K562 (cell line): Measurements from ENCODE around the gene CCDC88C. TPM values are rescaled to one million over a fixed set of nuclear protein-coding genes. Genes with fewer than 3 reads are reported as not detected.

Experiments used
- ATAC-seq: fragments of 200-7000 bp; cut with Tn5 transposase; 3 replicates; pipeline ENCODE4 v1.9.1; 2020; ENCODE audit warnings: moderate library complexity
- BruUV-seq: library from RNA; stranded (reverse); fragments of 400-500 nt; replicated peaks from 2 replicates; lab custom pipeline; 2021; lab: Mats Ljungman, UMichigan
- CTCF ChIA-PET: fragments of 300-600 bp; formaldehyde crosslinking; extraction: SDS; loops from one replicate; lab custom pipeline; 2021; ENCODE audit warnings: low intra/inter-chr PET ratio; lab: Yijun Ruan, JAX
- POLR2A ChIA-PET: fragments of 300-600, 350-650 bp; sonication (Branson Sonifier 250); formaldehyde crosslinking; extraction: SDS; loops from one replicate; lab custom pipeline; 2021; ENCODE audit warnings: antibody characterized with exemption, inconsistent platforms; lab: Yijun Ruan, JAX
- DNase-seq, 4 experiments: peaks; one replicate each; pipeline versions ENCODE4 v3.0.0 to v3.0.0-alpha.2; 2011 to 2018; ENCODE audit warnings: low spot score in 3 of 4, mixed read lengths in 3 of 4; ENCODE audit errors: extremely low read depth in 1 of 4
- FAIRE-seq: peaks from 2 replicates; lab custom pipeline; 2011; peaks lifted over from hg19 to GRCh38; lab: Jason Lieb, UNC
- H2AFZ ChIP-seq: 2 replicates; pipeline ENCODE4 v1.6.0; 2011; ENCODE audit warnings: low read depth, low read length, control low read depth, inconsistent platforms
- H3K27ac ChIP-seq: fragments of 200-600 bp; 3 replicates; pipeline ENCODE4 v1.8.0; 2011; ENCODE audit warnings: low read depth, mild to moderate bottlenecking, control low read depth, inconsistent platforms, low read length, moderate library complexity, mixed read lengths; ENCODE audit errors: extremely low read depth
- H3K27me3 ChIP-seq, 2 experiments: fragments of 300-600 bp in 1 of 2; 2 replicates in 1 of 2; 3 replicates in 1 of 2; pipeline versions ENCODE4 v1.6.0 to v1.8.0; 2011; ENCODE audit warnings: inconsistent platforms in 2 of 2, low read length in 2 of 2, mild to moderate bottlenecking in 1 of 2, mixed read lengths in 1 of 2, moderate library complexity in 1 of 2; ENCODE audit not compliant: control insufficient read depth in 2 of 2, insufficient read depth in 2 of 2
- H3K36me3 ChIP-seq: fragments of 300-600 bp; 3 replicates; pipeline ENCODE4 v1.8.0; 2011; ENCODE audit warnings: mild to moderate bottlenecking, low read length, inconsistent platforms; ENCODE audit not compliant: control insufficient read depth, insufficient read depth
- H3K4me1 ChIP-seq, 2 experiments: fragments of 200-600 bp in 1 of 2; replicated peaks in 1 of 2; 2 replicates in 1 of 2; 3 replicates in 1 of 2; pipeline versions ENCODE4 v1.5.1 to v1.8.0; 2011; ENCODE audit warnings: inconsistent platforms in 2 of 2, low read length in 2 of 2, mild to moderate bottlenecking in 1 of 2, mixed read lengths in 1 of 2, moderate library complexity in 1 of 2; ENCODE audit not compliant: control insufficient read depth in 2 of 2, insufficient read depth in 2 of 2
- H3K4me2 ChIP-seq: 2 replicates; pipeline ENCODE4 v1.6.1; 2011; ENCODE audit warnings: low read length, control low read depth, inconsistent platforms, mixed read lengths; ENCODE audit not compliant: insufficient read depth
- H3K4me3 ChIP-seq: fragments of 200-600 bp; sonication (generic), shearing (Covaris generic); 2 replicates; pipeline ENCODE4 v1.5.1; 2016; ENCODE audit warnings: control low read depth, inconsistent platforms
- H3K79me2 ChIP-seq: fragments of 200-600 bp; 3 replicates; pipeline ENCODE4 v1.8.0; 2011; ENCODE audit warnings: low read length, inconsistent platforms; ENCODE audit not compliant: control insufficient read depth, insufficient read depth
- H3K9ac ChIP-seq, 2 experiments: 2 replicates each; pipeline versions ENCODE4 v1.6.0 to v1.6.1; 2011; ENCODE audit warnings: low read depth in 2 of 2, low read length in 2 of 2, control low read depth in 1 of 2, inconsistent platforms in 1 of 2, mild to moderate bottlenecking in 1 of 2, mixed read lengths in 1 of 2; ENCODE audit not compliant: insufficient read depth in 1 of 2
- H3K9me1 ChIP-seq: one replicate; pipeline ENCODE4 v1.6.0; 2011; ENCODE audit warnings: inconsistent platforms, mild to moderate bottlenecking, low read length, moderate library complexity; ENCODE audit not compliant: control insufficient read depth, insufficient read depth
- H3K9me3 ChIP-seq: replicated peaks from 2 replicates; pipeline ENCODE4 v1.5.1; 2011; ENCODE audit warnings: low read depth, low read length, inconsistent platforms; ENCODE audit not compliant: control insufficient read depth, insufficient read depth
- H4K20me1 ChIP-seq: replicated peaks from 2 replicates; pipeline ENCODE4 v1.6.1; 2011; ENCODE audit warnings: low read length, inconsistent platforms, mixed read lengths; ENCODE audit not compliant: control insufficient read depth, insufficient read depth
- CHD4 ChIP-seq: fragments of 200-600 bp; sonication (generic); IDR thresholded peaks from 3 replicates; pipeline ENCODE4 v1.6.1; 2012; ENCODE audit warnings: low read depth, mild to moderate bottlenecking, mixed read lengths, low read length, inconsistent platforms; ENCODE audit not compliant: insufficient read depth, insufficient replicate concordance, poor library complexity, severe bottlenecking
- WGBS: fragments of 100-300 bp; shearing (Covaris generic); methylation state at CpG from one replicate; pipeline ENCODE4 v1.1.6; 2016; ENCODE audit warnings: low coverage, mixed read lengths; ENCODE audit not compliant: insufficient coverage; ENCODE audit errors: missing lambda C conversion rate; 5-methylcytosine and 5-hydroxymethylcytosine counted together
- in situ Hi-C: fragments of 300-500 bp; cut with MboI; formaldehyde crosslinking; loops from 4 replicates; pipeline ENCODE4 v1.15.0; 2018; ENCODE audit warnings: inconsistent platforms, mixed read lengths
- intact Hi-C: fragments of 100-400 bp; cut with micrococcal nuclease; formaldehyde crosslinking; loops from 2 replicates; pipeline ENCODE4 v1.14.2; 2022
- polyA plus RNA-seq, 8 experiments: library from polyadenylated mRNA; depleted of rRNA in 4 of 8; stranded (reverse) in 5 of 8; unstranded in 3 of 8; fragments of >200 nt; fragmentation: Nextera tagmentation in 2 of 8; fragmentation: Illumina TruSeq in 1 of 8; extraction: Ambion mirVana in 2 of 8; extraction: Trizol in 1 of 8; gene quantifications; 2 replicates each; pipeline versions ENCODE4 v1.2.1 to v1.2.3, GENCODE V29; 2011 to 2014; ENCODE audit warnings: inconsistent platforms in 1 of 8, missing spikeins in 1 of 8
- total RNA-seq, 7 experiments: library from RNA; depleted of rRNA in 6 of 7; stranded (reverse); fragments of >200 nt in 6 of 7; fragmentation: Illumina TruSeq in 2 of 7; extraction: Trizol in 2 of 7; gene quantifications; 2 replicates each; pipeline versions ENCODE4 v1.2.1 to v1.2.3, GENCODE V29; 2011 to 2021; ENCODE audit warnings: low replicate concordance in 1 of 7
- TF ChIP-seq, protein P1 (sequence below), 2 experiments: fragments of 450-650 bp in 1 of 2; sonication (generic) in 1 of 2; formaldehyde crosslinking in 1 of 2; IDR thresholded peaks; 2 replicates each; pipeline versions ENCODE4 v1.7.1 to v1.9.0; 2016 to 2022; ENCODE audit warnings: inconsistent platforms in 1 of 2, mild to moderate bottlenecking in 1 of 2, missing genetic modification reagents in 1 of 2

CCDC88C gene
- total and polyA plus RNA-seq, 9 of the 15 experiments (the other 6 are each of a cell fraction or from before 2014, with no cell fraction given), result 0.62 to 22.5 (median 10.7) TPM

DNA sequence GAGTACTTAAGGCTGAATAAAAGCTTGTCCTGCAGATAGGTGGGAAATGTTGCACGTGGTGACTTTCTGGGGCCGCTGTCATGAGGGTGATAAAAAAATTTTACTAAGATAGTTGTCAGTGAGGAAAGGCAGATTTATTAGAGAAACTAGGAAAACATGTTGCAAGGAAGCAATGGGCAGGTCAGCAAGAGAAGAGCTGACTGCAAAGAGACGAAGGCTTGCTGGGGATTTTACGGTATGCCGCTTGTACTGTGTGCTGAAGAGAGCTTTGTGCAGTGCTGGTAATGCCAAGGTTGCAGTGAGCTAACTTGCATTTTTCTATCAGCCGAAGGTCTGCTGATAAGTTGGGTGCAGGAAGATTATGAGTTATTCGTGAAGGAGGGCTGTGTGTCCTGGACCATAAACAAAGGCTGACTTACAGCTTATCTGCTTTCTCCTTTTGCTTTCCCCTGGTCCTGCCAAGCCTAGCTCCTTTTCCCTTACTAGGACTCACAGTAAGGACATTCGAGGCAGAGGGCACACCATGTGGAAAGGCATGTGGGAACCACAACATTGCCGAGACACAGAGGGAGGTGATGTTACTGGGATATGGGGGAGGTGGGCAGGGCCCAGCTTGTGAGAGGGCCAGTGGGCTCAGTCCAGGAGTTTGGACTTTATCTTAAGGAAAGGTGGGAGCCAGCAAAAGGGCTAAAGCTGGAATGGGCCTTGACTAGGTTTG lies 7.4 kb upstream of the CCDC88C start:
- intact Hi-C loops (no loop called here), in situ Hi-C loops (loop anchor here (5.0 to 10.0 kb wide), 2 partner anchors 83 to 100 kb away; no protein-coding TSS in a partner anchor)
- peak overlapping the region; percentile 65; the same call in 2 of the 3 replicates for H3K27ac ChIP-seq
- 0 out of 3 replicates have a peak, but pooled peaks cover 2% of the 10 kb centered on the region for H3K36me3 ChIP-seq
- WGBS, result 41% methylated on average over 7 of the region's 9 CpGs
- H3K79me2 ChIP-seq, result peaks cover 46% of the 10 kb centered on the region
- no TSS peak for BruUV-seq
- peak overlapping the region; percentile 56 to 61; a peak in 3 of 4 replicates for H3K9ac ChIP-seq
- no peaks in the 10 kb centered on the region for H4K20me1 ChIP-seq
- H3K4me3 ChIP-seq, result no peak overlapping the region
- ChIA-PET CTCF (no interaction called here), POLR2A (interaction anchor here (0.6 to 1.1 kb wide), 4 partner anchors 9 to 184 kb away, joined by 3 to 4 read pairs (median 3); no protein-coding TSS in a partner anchor)
- peak overlapping the region; percentile 85 for H2AFZ ChIP-seq
- H3K27me3 ChIP-seq, result no peaks in the 10 kb centered on the region
- peak overlapping the region; percentile 61 for H3K4me2 ChIP-seq
- no peaks in the 10 kb centered on the region for H3K9me1 ChIP-seq
- FAIRE-seq (no peak), DNase-seq (peak in 1 of 4 experiments; percentile 19), ATAC-seq (peak; percentile 41)
- no peaks in the 10 kb centered on the region for H3K9me3 ChIP-seq
- H3K4me1 ChIP-seq, result peaks cover 0 to 19% of the 10 kb centered on the region in 2 experiments; a peak in 3 of 5 replicates
- TF ChIP-seq, protein P1, sequence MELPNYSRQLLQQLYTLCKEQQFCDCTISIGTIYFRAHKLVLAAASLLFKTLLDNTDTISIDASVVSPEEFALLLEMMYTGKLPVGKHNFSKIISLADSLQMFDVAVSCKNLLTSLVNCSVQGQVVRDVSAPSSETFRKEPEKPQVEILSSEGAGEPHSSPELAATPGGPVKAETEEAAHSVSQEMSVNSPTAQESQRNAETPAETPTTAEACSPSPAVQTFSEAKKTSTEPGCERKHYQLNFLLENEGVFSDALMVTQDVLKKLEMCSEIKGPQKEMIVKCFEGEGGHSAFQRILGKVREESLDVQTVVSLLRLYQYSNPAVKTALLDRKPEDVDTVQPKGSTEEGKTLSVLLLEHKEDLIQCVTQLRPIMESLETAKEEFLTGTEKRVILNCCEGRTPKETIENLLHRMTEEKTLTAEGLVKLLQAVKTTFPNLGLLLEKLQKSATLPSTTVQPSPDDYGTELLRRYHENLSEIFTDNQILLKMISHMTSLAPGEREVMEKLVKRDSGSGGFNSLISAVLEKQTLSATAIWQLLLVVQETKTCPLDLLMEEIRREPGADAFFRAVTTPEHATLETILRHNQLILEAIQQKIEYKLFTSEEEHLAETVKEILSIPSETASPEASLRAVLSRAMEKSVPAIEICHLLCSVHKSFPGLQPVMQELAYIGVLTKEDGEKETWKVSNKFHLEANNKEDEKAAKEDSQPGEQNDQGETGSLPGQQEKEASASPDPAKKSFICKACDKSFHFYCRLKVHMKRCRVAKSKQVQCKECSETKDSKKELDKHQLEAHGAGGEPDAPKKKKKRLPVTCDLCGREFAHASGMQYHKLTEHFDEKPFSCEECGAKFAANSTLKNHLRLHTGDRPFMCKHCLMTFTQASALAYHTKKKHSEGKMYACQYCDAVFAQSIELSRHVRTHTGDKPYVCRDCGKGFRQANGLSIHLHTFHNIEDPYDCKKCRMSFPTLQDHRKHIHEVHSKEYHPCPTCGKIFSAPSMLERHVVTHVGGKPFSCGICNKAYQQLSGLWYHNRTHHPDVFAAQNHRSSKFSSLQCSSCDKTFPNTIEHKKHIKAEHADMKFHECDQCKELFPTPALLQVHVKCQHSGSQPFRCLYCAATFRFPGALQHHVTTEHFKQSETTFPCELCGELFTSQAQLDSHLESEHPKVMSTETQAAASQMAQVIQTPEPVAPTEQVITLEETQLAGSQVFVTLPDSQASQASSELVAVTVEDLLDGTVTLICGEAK (IDR thresholded peaks at IDR 0.05), result 0 out of 2 replicates have a peak, but pooled peaks have one; percentile 12
- TF ChIP-seq, protein P1 (CRISPR knock-in tag; IDR thresholded peaks at IDR 0.05), result no peak
- TF ChIP-seq CHD4, result no peak
